C4-2B (cell line): ENCODE measurements around the gene GGCT.

Source experiments
- H3K27ac ChIP-seq: fragments of 450-650 bp; 2 replicates; pipeline ENCODE4 v1.5.1; 2017
- ZFX ChIP-seq: fragments of 450-650 bp; IDR thresholded peaks from 2 replicates; pipeline ENCODE4 v1.6.1; 2017
- TF ChIP-seq, protein P1 (sequence below): fragments of 450-650 bp; conservative IDR thresholded peaks from 2 replicates; pipeline ENCODE4 v1.5.1; 2017; ENCODE audit warnings: mild to moderate bottlenecking

Gene GGCT

DNA sequence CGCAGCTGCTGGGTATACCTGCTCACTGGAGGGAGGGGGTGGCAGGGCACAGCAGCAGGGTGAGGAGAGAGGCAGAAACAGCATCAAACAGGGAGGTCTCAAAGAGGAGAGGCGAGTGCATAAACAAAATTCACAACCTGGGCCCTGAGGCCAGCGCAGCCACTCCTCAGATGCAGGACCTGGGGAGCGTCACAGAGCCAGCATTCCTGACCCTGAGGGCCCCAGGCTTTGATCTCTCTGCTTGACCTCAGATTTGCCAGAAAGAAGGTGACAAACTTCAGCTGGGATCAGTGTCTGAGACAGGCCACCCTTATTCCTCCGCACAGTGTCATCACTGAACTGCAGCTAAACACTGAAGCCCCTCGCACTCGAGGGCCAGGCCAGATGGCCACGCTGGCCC is 51.6 kb downstream of the GGCT start:
- H3K27ac ChIP-seq: no peak overlapping the region
- TF ChIP-seq, protein P1, sequence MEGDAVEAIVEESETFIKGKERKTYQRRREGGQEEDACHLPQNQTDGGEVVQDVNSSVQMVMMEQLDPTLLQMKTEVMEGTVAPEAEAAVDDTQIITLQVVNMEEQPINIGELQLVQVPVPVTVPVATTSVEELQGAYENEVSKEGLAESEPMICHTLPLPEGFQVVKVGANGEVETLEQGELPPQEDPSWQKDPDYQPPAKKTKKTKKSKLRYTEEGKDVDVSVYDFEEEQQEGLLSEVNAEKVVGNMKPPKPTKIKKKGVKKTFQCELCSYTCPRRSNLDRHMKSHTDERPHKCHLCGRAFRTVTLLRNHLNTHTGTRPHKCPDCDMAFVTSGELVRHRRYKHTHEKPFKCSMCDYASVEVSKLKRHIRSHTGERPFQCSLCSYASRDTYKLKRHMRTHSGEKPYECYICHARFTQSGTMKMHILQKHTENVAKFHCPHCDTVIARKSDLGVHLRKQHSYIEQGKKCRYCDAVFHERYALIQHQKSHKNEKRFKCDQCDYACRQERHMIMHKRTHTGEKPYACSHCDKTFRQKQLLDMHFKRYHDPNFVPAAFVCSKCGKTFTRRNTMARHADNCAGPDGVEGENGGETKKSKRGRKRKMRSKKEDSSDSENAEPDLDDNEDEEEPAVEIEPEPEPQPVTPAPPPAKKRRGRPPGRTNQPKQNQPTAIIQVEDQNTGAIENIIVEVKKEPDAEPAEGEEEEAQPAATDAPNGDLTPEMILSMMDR: no peak
- no peak for TF ChIP-seq ZFX

- TF ChIP-seq, protein P1: no peak
- TF ChIP-seq ZFX: no peak
- H3K27ac ChIP-seq: peak overlapping the region; percentile 70; the same call in 1 of the 2 replicates
These were observed 52.2 kb downstream of the GGCT start for GRCh38 chr7:30452280-30452930.

DNA sequence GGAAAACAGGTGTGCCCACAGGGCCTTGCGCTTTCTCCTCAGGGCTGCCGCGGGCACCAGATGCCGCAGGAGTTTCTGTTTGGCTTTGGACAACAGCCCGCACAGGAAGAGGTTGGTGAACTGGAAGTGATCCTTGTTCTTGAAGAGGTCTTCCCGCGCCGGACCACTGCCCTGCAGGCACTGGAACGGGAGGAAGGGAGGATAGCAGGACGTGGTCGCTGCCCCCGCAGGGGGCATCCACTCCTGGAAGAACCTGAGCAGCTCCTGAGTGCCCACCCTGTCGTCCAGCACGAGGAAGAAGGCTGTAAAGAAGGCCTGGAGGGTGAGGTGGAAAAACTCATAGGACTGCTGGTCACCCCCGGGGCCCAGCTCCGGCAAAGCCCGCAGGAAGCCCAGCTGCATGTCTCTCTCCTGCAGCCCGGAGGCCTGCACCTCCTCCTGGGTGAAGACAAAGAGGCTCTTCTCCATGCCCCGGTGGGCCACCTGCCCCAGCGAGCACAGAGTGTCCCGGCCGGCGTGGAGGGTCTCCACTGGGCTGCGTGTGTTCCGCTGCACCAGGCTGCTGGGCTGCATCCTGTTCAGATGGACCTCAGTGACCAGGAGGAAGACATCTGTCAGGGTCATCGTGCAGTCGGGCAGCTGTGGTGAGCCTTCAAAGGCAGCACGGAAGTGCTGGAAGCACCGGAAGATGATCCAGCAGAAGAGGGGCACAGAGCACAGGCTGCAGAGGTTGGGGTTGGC is 52.9 kb downstream of the GGCT start:
- no peak for TF ChIP-seq ZFX
- TF ChIP-seq, protein P1: no peak
- peak overlapping the region; percentile 70 for H3K27ac ChIP-seq

DNA sequence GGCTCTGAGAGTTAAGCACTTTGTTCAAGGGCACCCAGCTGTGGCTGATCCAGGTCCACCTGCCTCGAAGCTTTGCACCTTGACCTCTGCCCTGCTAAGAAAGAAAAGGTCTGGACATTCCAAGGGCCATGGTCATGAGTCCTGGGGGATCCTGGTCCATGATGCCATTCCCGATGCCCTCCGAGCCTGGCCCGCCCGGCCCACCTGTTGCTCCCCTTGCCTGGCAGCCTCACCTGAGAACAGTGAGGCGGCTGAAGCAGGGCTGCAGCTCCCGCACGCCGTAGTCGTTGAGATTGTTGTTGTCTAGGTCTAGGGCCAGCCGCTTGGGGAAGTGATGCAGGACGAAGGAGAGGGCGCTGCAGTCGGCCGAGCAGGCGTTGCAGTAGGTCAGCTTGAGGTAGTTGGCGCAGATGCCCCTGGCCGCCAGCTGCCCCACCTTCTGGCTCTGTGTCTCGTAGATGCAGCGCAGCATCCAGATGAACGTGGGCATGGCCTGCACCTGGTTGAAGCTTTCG is 53.6 kb downstream of the GGCT start:
- TF ChIP-seq ZFX: no peak
- TF ChIP-seq, protein P1: no peak
- peak overlapping the region; percentile 70 for H3K27ac ChIP-seq

DNA sequence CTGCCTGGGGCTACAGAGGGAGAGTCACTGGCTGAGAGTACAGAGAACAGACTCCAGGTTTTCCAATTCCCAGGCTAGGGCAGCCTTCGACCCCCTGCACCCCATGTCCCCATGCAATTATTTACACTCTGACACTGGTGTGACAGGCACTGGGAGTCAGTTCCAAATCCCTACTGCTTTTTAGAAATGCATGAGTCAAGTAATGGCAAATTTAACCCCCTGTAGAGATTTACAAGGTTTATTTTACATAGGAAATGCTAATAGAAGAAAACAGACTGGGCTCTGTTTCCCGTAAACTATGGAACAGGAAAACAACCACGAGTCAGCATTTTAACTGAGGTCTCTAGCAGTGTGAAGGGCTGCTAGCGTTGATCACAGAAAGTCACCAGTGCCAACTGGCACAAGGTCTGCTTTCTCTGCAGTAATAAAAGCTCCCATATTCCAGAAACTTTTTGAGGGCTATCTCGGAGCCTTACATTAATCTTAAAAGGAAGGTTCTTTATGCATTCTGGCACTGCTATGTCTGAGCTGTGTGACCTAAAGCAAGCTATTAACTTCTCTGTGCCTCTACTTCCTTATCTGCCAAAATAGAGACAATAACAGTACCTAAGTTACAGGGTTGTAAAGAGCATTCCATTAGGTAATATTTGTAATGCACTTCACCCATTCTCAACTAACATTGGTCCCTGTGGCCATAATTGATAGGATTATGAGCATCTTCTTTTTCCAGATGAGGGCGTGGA is 54.2 kb downstream of the GGCT start:
- TF ChIP-seq, protein P1: no peak
- no peak for TF ChIP-seq ZFX
- peak overlapping the region; percentile 70 for H3K27ac ChIP-seq

DNA sequence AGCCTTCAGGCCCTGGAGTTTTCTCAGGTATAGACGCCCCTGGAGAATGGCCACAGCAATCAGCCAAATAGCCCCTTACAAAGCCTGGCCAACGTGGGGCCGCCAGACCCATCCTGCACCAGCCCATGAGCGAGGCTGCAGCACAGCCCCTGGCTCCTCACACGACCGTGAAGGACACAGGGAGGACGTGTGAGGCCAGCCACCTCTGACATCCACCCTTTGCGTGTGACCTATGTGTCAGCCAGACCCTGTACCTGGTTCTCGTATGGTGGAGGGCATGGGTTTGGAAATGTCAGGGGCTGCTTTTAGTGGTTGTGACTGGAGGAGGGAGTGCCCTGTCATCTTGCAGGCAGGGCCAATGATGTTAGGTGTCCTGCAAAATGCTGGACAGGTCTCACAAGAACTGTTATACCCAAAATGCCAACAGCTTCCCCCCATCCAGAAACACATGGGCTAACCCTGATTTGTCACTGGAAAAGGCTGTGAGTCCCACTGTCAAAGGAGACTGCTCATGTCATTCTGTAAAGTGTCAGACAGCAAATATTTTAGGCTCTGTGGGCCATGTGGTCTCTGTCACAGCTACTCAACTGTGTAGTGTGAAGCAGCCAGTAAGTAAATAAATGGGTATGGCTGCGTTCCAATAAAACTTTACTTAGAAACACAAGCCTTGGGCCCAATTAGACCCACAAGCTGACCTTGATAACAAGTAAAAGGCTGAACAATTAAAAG is 56.0 kb downstream of the GGCT start:
- TF ChIP-seq ZFX: no peak
- TF ChIP-seq, protein P1: no peak
- no peak overlapping the region for H3K27ac ChIP-seq
